HG02798 (cell line): ENCODE data around the gene SLC17A2.
"Not testable (repeated sequence)": the region's sequence is repeated elsewhere in the genome, so short reads cannot be mapped to it uniquely, and the experiment has no call there.

Source experiments
- ATAC-seq: cut with Tn5 transposase; IDR thresholded peaks from one replicate; pipeline ENCODE4 v1.9.1; 2021; ENCODE audit warnings: mild to moderate bottlenecking; ENCODE audit not compliant: unreplicated experiment, poor library complexity

The SLC17A2 gene

GRCh38 chr6:25952535-25952934, 22.0 kb upstream of the SLC17A2 start:
- ATAC-seq, result no peak

- ATAC-seq, result no peak
Measured at GRCh38 chr6:25951296-25952032, 21.0 kb upstream of the SLC17A2 start.

GRCh38 chr6:25950297-25950696, 19.8 kb upstream of the SLC17A2 start:
- no peak for ATAC-seq

GRCh38 chr6:25949695-25950094, 19.2 kb upstream of the SLC17A2 start:
- ATAC-seq, result no peak

- ATAC-seq, result not testable (repeated sequence)
Measured at GRCh38 chr6:25947492-25947891, 17.0 kb upstream of the SLC17A2 start.

- no peak for ATAC-seq
Measured at GRCh38 chr6:25946631-25947030, 16.1 kb upstream of the SLC17A2 start.

- not testable (repeated sequence) for ATAC-seq
Measured at GRCh38 chr6:25945738-25946137, 15.2 kb upstream of the SLC17A2 start.

GRCh38 chr6:25944688-25945574, 14.4 kb upstream of the SLC17A2 start:
- ATAC-seq, result peak; percentile 91

GRCh38 chr6:25943887-25944286, 13.4 kb upstream of the SLC17A2 start:
- ATAC-seq, result no peak

- ATAC-seq, result no peak
Measured at GRCh38 chr6:25942561-25943147, 12.2 kb upstream of the SLC17A2 start.

GRCh38 chr6:25939593-25939992, 9.1 kb upstream of the SLC17A2 start:
- ATAC-seq, result no peak

GRCh38 chr6:25935953-25936352, 5.5 kb upstream of the SLC17A2 start:
- ATAC-seq, result no peak

GRCh38 chr6:25934735-25935313, 4.3 kb upstream of the SLC17A2 start:
- no peak for ATAC-seq

GRCh38 chr6:25934156-25934555, 3.7 kb upstream of the SLC17A2 start:
- no peak for ATAC-seq

- no peak for ATAC-seq
Measured at GRCh38 chr6:25931411-25931709, 869 bp upstream of the SLC17A2 start.

GRCh38 chr6:25929785-25930184, 706 bp downstream of the SLC17A2 start:
- ATAC-seq, result not testable (repeated sequence)

GRCh38 chr6:25928562-25929324, 1.7 kb downstream of the SLC17A2 start:
- ATAC-seq, result no peak

GRCh38 chr6:25927756-25928216, 2.7 kb downstream of the SLC17A2 start:
- ATAC-seq, result no peak

GRCh38 chr6:25927178-25927577, 3.3 kb downstream of the SLC17A2 start:
- no peak for ATAC-seq

- no peak for ATAC-seq
Measured at GRCh38 chr6:25925876-25926275, 4.6 kb downstream of the SLC17A2 start.
